ENCODE data around the gene SBK3.
"Not testable (repeated sequence)": the region's sequence is repeated elsewhere in the genome, so short reads cannot be mapped to it uniquely, and the experiment has no call there.

The SBK3 gene

DNA sequence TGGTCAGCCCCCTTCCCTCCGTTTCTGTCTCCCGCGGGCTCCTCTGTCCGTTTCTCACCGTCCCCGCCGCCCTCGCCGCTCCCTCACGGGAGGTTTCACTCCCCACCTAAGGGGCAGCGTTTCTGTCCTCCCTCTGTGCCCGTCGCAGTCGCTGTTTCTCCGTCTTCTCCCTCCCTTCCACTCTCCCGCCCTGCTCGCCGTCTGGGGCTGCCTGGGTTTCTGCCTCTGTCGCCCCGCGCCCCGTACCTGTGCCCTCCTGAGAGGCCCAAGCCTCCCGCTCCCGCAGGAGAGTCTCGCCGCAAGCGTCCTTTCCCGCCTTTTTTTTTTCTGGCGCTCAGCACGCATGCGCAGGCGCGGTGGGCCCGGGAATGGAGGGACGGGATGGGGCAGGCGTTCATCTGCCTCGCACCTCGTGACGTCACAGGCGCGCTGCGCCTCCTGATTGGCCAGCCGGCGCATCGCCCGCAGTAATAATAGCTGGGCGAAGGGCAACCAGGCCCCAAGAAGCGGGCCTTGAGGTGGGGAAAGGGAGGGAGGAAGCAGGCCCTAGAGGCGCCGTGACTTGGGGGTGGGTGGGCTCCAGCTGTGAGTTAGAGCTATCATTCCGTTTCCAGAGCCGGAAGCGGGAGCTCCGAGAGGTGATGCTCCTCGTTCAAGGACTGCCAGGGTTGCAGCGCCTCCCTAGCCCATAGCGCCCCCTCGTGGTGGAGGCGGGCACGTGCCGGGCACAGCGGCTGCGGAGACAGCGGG is 41.7 kb downstream of the SBK3 start:
- DNase-seq (ENCODE audit: low read depth) = no peak
- TF ChIP-seq, protein P1, sequence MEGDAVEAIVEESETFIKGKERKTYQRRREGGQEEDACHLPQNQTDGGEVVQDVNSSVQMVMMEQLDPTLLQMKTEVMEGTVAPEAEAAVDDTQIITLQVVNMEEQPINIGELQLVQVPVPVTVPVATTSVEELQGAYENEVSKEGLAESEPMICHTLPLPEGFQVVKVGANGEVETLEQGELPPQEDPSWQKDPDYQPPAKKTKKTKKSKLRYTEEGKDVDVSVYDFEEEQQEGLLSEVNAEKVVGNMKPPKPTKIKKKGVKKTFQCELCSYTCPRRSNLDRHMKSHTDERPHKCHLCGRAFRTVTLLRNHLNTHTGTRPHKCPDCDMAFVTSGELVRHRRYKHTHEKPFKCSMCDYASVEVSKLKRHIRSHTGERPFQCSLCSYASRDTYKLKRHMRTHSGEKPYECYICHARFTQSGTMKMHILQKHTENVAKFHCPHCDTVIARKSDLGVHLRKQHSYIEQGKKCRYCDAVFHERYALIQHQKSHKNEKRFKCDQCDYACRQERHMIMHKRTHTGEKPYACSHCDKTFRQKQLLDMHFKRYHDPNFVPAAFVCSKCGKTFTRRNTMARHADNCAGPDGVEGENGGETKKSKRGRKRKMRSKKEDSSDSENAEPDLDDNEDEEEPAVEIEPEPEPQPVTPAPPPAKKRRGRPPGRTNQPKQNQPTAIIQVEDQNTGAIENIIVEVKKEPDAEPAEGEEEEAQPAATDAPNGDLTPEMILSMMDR (IDR thresholded peaks at IDR 0.05; ENCODE audit: control insufficient read depth, insufficient read depth, low read depth, low read length, missing control alignments) = peak; percentile 98
- peak overlapping the region; percentile 46 for H3K4me3 ChIP-seq (ENCODE audit: control insufficient read depth, low read depth, low read length)

- TF ChIP-seq, protein P1 (IDR thresholded peaks at IDR 0.05; ENCODE audit: control insufficient read depth, insufficient read depth, low read depth, low read length, missing control alignments) = no peak
- H3K4me3 ChIP-seq (ENCODE audit: control insufficient read depth, low read depth, low read length) = no peak overlapping the region
- DNase-seq (ENCODE audit: low read depth) = no peak
These were observed 42.2 kb downstream of the SBK3 start for GRCh38 chr19:55503157-55503501.

- no peak overlapping the region for H3K4me3 ChIP-seq (ENCODE audit: control insufficient read depth, low read depth, low read length)
- DNase-seq (ENCODE audit: low read depth) = no peak
These were observed 43.0 kb downstream of the SBK3 start for GRCh38 chr19:55502197-55502952.

GRCh38 chr19:55500368-55500952 is 44.9 kb downstream of the SBK3 start:
- TF ChIP-seq, protein P1 (IDR thresholded peaks at IDR 0.05; ENCODE audit: control insufficient read depth, insufficient read depth, low read depth, low read length, missing control alignments) = no peak

More at GRCh38 chr19:55502197-55502952, 43.0 kb downstream of the SBK3 start:
- TF ChIP-seq, protein P1 (IDR thresholded peaks at IDR 0.05; ENCODE audit: control insufficient read depth, insufficient read depth, low read depth, low read length, missing control alignments) = no peak

GRCh38 chr19:55498246-55498840 is 47.0 kb downstream of the SBK3 start:
- TF ChIP-seq, protein P1 (IDR thresholded peaks at IDR 0.05; ENCODE audit: control insufficient read depth, insufficient read depth, low read depth, low read length, missing control alignments) = no peak
- H3K4me3 ChIP-seq (ENCODE audit: control insufficient read depth, low read depth, low read length) = no peak overlapping the region
- DNase-seq (ENCODE audit: low read depth) = no peak

More at GRCh38 chr19:55500368-55500952, 44.9 kb downstream of the SBK3 start:
- H3K4me3 ChIP-seq (ENCODE audit: control insufficient read depth, low read depth, low read length) = no peak overlapping the region
- no peak for DNase-seq (ENCODE audit: low read depth)

GRCh38 chr19:55497763-55498162 is 47.6 kb downstream of the SBK3 start:
- TF ChIP-seq, protein P1 (IDR thresholded peaks at IDR 0.05; ENCODE audit: control insufficient read depth, insufficient read depth, low read depth, low read length, missing control alignments) = no peak
- H3K4me3 ChIP-seq (ENCODE audit: control insufficient read depth, low read depth, low read length) = no peak overlapping the region
- no peak for DNase-seq (ENCODE audit: low read depth)

- DNase-seq (ENCODE audit: low read depth); H3K4me3 ChIP-seq (ENCODE audit: control insufficient read depth, low read depth, low read length): not testable (repeated sequence)
These were observed 48.5 kb downstream of the SBK3 start for GRCh38 chr19:55496820-55497219.
